NCI-H2196 (cell line): ENCODE data around the gene DENND5B.
"Not testable (repeated sequence)": the region's sequence is repeated elsewhere in the genome, so short reads cannot be mapped to it uniquely, and the experiment has no call there.

Experiments
- DNase-seq: peaks from one replicate; lab custom pipeline; 2025; ENCODE audit not compliant: unreplicated experiment; lab: John Stamatoyannopoulos, UW

DENND5B gene

GRCh38 chr12:31388713-31389112 is 202.2 kb downstream of the DENND5B start:
- DNase-seq, result no peak

- DNase-seq, result no peak
Measured at GRCh38 chr12:31387466-31387865, 203.5 kb downstream of the DENND5B start.

GRCh38 chr12:31387011-31387410 is 203.9 kb downstream of the DENND5B start:
- DNase-seq, result no peak

GRCh38 chr12:31386364-31386777 is 204.6 kb downstream of the DENND5B start:
- no peak for DNase-seq

GRCh38 chr12:31377210-31377609 is 213.7 kb downstream of the DENND5B start:
- not testable (repeated sequence) for DNase-seq

- DNase-seq, result not testable (repeated sequence)
Measured at GRCh38 chr12:31375422-31375821, 215.5 kb downstream of the DENND5B start.

- DNase-seq, result no peak
Measured at GRCh38 chr12:31371256-31371620, 219.7 kb downstream of the DENND5B start.

GRCh38 chr12:31370531-31371255 is 220.2 kb downstream of the DENND5B start:
- no peak for DNase-seq

- DNase-seq, result no peak
Measured at GRCh38 chr12:31369712-31370521, 221.0 kb downstream of the DENND5B start.

GRCh38 chr12:31368666-31369361 is 222.1 kb downstream of the DENND5B start:
- DNase-seq, result no peak

GRCh38 chr12:31366104-31366621 is 224.8 kb downstream of the DENND5B start:
- DNase-seq, result no peak

GRCh38 chr12:31363831-31364230 is 227.1 kb downstream of the DENND5B start:
- no peak for DNase-seq

- no peak for DNase-seq
Measured at GRCh38 chr12:31363416-31363809, 227.5 kb downstream of the DENND5B start.

GRCh38 chr12:31362759-31363415 is 228.0 kb downstream of the DENND5B start:
- peak; percentile 65 for DNase-seq

- peak; percentile 55 for DNase-seq
Measured at GRCh38 chr12:31362115-31362758, 228.7 kb downstream of the DENND5B start.

GRCh38 chr12:31361730-31362114 is 229.2 kb downstream of the DENND5B start:
- no peak for DNase-seq

- no peak for DNase-seq
Measured at GRCh38 chr12:31355747-31356107, 235.2 kb downstream of the DENND5B start.

- DNase-seq, result no peak
Measured at GRCh38 chr12:31353750-31354708, 236.9 kb downstream of the DENND5B start.

- no peak for DNase-seq
Measured at GRCh38 chr12:31346267-31346666, 244.7 kb downstream of the DENND5B start.
